ENCODE measurements around the gene P2RY6.

Gene P2RY6

DNA sequence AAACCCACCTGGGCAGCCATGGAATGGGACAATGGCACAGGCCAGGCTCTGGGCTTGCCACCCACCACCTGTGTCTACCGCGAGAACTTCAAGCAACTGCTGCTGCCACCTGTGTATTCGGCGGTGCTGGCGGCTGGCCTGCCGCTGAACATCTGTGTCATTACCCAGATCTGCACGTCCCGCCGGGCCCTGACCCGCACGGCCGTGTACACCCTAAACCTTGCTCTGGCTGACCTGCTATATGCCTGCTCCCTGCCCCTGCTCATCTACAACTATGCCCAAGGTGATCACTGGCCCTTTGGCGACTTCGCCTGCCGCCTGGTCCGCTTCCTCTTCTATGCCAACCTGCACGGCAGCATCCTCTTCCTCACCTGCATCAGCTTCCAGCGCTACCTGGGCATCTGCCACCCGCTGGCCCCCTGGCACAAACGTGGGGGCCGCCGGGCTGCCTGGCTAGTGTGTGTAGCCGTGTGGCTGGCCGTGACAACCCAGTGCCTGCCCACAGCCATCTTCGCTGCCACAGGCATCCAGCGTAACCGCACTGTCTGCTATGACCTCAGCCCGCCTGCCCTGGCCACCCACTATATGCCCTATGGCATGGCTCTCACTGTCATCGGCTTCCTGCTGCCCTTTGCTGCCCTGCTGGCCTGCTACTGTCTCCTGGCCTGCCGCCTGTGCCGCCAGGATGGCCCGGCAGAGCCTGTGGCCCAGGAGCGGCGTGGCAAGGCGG is 24.5 kb downstream of the P2RY6 start:
- DNase-seq (no peak), ATAC-seq (no peak)

DNA sequence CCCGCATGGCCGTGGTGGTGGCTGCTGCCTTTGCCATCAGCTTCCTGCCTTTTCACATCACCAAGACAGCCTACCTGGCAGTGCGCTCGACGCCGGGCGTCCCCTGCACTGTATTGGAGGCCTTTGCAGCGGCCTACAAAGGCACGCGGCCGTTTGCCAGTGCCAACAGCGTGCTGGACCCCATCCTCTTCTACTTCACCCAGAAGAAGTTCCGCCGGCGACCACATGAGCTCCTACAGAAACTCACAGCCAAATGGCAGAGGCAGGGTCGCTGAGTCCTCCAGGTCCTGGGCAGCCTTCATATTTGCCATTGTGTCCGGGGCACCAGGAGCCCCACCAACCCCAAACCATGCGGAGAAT is 25.1 kb downstream of the P2RY6 start:
- DNase-seq (no peak), ATAC-seq (no peak)

DNA sequence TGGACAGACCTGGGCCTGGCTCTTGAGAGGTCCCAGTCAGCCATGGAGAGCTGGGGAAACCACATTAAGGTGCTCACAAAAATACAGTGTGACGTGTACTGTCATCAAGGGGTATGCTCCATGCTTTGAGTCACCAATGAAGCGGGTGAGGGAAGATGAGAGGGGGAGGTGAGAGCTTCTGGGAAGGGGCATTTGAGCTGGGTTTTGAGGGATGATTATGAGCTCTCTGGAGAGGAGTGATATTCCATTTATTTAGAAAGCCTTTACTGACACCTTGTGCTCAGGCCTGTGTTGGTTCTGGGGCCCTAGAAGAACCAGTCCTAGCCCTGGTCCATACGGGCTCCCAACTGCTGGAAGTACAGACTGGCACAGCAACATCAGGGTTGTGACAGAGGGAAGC is 25.6 kb downstream of the P2RY6 start:
- DNase-seq: no peak
- no peak for ATAC-seq

DNA sequence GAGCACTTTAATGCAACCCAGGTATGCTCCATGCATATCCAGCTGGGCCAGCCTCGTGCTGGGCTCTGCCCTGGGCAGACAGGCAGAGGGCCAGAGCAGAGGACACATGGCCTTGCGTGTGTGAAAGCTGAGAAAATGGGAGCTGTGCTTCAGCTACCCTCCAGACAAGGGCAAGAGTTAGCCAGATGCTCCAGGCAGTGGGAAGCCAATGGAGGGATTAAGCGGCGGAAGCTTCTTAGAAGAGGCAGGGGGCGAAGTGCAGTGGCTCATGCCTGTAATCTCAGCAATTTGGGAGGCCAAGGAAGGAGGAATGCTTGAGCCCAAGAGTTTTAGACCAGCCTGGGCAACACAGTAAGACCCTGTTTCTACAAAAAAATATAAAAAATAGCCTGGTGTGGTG is 26.1 kb downstream of the P2RY6 start:
- ATAC-seq (no peak), DNase-seq (no peak)

DNA sequence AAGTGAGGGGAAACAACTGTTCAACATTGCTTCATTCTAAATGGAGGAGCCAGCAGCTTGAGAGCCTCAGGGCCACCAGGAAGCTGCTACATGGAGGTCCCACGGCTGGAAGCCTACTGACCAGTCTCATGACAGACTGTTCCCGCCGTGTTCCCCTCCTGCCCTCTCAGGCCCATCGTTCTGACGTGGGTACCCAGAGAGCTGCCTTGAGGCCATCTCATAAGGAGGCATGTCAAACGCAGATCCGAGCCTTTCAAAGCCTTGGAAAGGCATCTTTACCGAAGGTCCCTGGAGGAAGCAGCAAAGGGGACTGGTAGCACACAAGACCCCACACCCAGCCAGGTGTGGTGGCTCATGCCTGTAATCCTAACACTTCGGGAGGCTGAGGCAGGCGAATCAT is 27.6 kb downstream of the P2RY6 start:
- ATAC-seq (no peak), DNase-seq (no peak)

DNA sequence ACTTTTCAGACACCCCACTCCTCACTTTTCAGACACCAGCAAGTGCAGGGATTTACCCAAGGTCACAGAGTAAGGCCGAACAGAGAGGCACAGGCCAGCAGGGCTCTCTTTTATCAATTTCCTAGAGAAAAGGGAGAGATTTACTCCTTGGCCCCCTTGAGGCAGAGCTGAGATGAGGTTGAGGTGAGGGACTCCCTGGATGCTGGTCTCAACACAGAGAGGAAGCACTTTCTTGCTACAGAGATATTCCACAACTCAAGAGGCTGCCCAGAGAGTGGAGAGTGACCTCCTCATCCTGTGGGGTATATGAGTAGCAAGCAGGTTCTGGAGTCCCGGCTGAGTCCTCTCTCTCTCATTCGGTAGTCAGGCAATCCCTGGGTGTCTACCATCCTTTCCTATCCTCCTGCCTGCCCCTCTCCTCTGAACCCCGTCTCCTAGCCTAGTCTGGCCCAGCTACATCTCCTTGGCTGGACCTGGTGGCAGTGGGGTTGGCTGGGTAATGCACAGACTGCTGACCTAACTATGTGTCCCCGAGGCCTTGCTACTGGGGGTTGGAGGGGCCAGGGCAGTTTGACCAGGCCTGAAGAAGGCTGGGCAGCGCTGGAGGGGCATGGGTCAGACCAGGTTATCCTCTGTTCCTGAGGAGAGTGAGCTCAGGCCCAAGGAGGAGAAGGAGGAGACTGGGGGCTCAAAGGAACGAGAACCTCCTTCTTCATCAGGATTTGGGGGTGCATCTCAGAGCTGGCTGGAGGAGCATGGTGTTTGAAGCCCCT is 34.1 kb downstream of the P2RY6 start:
- ATAC-seq (no peak), DNase-seq (no peak)

DNA sequence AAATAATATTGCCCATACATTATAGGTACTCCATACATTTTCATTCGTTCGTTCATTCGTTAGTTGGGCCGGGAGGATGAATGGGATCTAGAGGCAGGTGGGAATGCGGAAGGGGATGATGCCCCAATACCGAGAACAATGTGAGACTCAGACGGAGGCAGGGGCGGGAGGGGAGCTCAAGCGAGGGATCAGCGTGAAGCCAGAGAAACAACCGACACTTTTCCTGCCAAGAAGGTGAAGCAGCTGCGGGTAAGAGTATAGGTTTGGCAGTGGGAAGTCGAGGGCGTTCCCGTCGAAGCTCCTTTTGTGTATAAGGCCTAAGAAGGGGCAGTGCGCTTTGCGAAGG is 34.8 kb downstream of the P2RY6 start:
- DNase-seq: no peak
- ATAC-seq: no peak

DNA sequence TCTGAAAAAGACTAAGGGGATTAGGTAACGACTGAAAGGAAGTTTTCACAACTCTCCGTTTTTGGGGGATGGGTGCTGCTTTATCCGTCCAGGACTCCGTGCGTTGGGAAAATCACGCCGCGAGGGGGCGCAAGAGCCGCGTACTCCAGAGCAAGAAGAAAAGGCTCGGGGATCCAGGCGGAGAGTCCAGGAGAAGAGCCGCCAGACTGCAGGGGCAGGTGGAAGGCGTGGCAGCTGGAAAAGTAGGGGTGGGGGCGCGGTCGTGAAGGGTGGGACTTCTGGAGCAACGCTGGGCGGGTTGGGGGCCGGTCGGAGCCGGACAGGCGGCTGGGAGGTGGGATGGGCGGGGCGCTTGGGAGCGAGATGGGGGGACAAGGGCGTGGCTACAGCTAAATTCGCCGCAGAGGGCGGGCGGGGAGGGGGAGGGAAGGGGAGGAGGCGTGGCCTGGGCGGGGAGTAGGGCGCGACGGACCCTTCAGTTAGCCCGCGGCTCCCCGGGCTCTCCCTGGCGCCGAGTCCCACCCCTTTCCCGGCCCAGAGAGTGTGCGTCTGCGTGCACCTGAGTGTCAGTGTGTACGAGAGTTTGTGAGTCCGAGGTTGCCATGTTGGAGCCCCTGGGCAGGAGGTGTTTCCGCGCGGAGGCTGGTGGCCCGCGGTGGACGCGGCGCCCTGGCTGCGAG is 35.3 kb downstream of the P2RY6 start:
- DNase-seq (peak; percentile 95), ATAC-seq (peak; percentile 73)

DNA sequence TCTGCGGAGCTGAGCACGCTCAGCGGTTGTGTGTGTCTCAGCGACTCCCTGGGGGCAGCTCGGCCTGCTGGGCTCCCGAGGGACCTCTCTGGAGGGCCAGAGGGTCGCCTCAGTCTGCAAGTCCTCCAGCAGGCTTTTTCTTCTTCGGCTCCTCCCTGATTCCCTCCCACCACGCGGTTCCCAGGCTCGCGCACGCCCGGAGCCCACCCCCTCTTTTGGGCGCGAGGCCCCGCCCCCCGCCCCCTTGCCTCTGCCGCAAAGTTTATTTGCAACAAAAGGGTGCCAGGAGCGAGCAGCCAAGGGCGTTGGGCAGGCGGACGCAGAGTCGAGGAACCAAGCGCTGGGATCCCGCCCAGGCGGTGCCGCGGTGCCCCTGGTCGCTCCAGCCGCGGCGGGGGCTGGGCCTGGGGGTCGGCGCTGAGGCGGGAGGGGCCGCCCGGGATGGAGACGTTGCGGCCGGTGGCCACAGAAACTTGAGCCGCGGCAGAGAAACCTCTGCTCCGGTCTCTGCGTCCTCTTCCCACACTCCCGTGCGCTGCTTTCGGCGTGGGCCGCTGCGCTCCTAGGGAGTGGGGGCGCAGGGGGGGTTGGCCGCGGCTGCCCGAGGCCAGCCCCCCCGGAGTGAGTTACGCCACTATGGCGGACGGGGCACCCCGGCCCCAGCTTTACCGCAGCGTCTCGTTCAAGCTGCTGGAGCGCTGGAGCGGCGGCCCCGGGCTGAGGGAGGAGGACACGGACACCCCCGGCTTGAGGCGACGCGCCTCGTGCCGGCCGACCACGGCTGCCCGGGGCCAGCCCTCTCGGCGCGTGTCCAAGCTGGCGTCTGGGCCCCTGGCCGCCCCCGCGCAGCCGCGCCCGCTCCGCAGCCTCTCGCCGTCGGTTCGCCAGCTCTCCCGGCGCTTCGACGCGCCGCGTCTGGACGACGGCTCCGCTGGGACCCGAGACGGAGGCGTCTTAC is 36.1 kb downstream of the P2RY6 start, which contains the start of gene ARHGEF17:
TSS of gene ARHGEF17 (plus strand) at position 274 of the 958 bp plus-strand sequence. CDS start at position 637, 363 bp downstream.
- DNase-seq (peak; percentile 44), ATAC-seq (no peak)

DNA sequence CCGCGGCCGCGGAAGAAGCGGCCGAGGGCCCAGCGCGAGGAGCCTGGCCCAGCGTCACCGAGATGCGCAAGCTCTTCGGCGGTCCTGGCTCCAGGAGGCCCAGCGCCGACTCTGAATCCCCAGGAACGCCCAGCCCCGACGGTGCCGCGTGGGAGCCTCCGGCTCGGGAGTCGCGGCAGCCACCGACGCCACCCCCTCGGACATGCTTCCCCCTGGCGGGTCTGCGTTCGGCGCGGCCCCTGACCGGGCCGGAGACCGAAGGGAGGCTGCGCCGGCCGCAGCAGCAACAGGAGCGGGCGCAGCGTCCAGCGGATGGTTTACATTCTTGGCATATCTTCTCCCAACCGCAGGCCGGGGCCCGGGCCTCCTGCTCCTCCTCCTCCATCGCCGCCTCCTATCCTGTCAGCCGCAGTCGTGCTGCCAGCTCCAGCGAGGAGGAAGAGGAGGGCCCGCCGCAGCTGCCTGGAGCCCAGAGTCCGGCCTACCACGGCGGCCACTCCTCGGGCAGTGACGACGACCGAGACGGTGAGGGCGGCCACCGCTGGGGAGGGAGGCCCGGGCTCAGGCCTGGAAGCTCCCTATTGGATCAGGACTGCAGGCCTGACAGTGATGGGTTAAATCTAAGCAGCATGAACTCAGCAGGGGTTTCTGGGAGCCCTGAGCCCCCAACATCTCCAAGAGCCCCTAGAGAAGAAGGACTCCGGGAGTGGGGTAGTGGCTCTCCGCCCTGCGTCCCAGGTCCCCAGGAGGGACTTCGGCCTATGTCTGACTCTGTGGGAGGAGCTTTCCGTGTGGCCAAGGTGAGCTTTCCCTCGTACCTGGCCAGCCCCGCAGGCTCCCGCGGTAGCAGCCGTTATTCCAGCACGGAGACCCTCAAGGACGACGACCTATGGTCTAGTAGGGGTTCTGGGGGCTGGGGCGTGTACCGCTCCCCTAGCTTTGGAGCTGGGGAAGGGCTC is 37.1 kb downstream of the P2RY6 start:
- ATAC-seq: no peak
- DNase-seq: no peak

DNA sequence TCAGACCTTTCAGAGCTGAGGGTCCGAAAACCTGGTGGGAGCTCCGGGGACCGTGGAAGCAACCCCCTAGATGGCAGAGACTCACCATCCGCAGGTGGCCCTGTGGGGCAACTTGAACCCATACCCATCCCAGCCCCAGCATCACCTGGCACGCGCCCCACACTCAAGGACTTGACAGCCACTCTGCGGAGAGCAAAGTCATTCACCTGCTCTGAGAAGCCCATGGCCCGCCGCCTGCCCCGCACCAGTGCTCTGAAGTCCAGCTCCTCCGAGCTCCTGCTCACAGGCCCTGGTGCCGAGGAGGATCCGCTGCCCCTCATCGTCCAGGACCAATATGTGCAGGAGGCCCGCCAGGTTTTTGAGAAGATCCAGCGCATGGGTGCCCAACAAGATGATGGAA is 37.9 kb downstream of the P2RY6 start:
- DNase-seq (no peak), ATAC-seq (no peak)

DNA sequence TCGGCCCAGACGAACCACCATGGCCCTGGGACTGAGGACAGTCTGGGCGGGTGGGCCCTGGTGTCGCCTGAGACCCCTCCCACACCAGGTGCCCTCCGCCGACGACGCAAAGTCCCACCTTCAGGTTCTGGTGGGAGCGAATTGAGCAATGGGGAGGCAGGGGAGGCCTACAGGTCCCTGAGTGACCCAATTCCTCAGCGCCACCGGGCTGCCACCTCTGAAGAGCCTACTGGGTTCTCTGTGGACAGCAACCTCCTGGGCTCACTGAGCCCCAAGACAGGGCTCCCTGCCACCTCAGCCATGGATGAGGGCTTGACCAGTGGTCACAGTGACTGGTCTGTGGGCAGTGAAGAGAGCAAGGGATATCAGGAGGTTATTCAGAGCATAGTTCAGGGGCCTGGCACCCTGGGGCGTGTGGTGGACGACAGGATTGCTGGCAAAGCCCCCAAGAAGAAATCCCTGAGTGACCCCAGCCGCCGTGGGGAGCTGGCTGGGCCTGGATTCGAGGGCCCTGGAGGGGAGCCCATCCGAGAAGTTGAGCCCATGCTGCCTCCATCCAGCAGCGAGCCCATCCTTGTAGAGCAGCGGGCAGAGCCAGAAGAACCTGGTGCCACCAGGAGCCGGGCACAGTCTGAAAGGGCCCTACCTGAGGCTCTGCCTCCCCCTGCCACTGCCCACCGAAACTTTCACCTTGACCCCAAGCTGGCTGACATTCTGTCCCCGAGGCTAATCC is 38.7 kb downstream of the P2RY6 start:
- DNase-seq: no peak
- ATAC-seq: no peak

DNA sequence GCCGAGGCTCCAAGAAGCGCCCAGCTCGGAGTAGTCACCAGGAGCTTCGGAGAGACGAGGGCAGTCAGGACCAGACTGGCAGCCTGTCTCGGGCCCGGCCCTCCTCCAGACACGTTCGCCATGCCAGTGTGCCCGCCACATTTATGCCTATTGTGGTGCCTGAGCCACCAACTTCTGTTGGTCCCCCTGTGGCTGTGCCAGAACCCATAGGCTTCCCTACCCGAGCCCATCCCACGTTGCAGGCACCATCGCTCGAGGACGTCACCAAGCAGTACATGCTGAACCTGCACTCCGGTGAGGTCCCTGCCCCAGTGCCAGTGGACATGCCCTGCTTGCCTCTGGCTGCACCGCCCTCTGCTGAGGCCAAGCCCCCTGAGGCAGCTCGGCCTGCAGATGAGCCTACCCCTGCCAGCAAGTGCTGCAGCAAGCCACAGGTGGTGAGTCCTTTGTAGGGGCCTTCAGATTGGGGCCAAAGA is 39.3 kb downstream of the P2RY6 start:
- ATAC-seq: no peak
- DNase-seq: no peak

DNA sequence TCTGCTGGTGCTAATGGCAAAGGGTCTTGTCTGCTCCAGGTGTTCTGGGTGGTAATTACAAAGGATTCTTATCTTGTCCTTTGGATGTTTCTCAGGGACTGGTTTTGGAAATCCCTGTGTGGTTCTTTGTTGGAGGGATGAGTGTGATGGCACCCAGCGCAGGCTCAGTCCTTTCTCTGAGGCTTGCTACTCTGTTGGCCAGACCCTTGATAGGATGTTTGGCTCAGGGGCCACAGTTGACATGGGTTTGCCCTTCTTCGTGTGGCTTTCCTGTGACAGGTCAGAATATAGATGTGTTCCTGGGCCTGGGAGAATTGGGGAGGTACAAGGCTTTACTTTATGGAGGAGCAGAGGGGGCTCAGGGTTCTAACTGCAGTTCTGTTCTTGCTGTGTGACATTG is 39.9 kb downstream of the P2RY6 start:
- no peak for ATAC-seq
- DNase-seq: no peak

DNA sequence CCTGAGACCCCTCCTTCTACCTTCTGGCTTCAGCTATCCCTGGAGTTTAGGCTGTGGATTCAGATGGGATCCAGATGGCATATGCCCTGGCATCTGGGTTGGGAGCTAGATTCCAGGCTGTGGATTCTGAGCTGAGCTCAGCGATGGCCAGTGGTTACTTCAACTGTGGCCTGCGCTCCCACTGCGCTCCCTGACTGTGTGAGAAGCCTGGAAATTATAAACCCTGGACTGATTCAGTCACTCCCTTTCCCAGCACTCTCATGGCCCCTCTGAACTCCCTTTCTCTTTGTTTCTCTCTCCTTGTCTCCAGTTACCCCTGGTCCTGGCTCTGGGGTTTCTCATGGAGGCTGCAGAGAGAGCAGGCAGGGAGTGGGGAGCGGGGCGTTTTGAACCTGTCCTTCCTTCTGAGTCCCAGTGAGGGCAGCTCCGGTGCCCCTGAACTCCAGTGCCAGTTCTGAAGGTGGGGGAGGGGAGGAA is 40.8 kb downstream of the P2RY6 start:
- DNase-seq (no peak), ATAC-seq (no peak)

DNA sequence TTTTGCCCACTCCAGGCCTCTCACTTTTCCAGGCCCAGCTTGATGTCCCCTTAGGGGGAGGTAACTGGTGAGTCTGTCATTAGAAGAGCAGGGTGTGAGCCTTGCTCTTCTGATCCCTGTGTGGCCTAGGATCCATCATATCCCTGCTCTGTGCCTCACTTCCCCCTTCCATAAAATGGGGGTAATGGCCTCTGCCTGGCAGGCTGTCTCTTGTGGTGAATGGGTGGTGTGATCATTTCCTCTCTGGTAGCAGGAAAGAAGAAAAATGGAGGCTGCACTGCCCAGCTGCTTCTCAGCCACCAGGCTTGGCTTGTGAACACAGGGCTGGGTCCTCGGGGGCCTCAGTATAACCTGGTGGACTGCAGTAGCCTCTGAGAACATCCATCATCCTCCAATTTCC is 41.5 kb downstream of the P2RY6 start:
- DNase-seq (no peak), ATAC-seq (no peak)

DNA sequence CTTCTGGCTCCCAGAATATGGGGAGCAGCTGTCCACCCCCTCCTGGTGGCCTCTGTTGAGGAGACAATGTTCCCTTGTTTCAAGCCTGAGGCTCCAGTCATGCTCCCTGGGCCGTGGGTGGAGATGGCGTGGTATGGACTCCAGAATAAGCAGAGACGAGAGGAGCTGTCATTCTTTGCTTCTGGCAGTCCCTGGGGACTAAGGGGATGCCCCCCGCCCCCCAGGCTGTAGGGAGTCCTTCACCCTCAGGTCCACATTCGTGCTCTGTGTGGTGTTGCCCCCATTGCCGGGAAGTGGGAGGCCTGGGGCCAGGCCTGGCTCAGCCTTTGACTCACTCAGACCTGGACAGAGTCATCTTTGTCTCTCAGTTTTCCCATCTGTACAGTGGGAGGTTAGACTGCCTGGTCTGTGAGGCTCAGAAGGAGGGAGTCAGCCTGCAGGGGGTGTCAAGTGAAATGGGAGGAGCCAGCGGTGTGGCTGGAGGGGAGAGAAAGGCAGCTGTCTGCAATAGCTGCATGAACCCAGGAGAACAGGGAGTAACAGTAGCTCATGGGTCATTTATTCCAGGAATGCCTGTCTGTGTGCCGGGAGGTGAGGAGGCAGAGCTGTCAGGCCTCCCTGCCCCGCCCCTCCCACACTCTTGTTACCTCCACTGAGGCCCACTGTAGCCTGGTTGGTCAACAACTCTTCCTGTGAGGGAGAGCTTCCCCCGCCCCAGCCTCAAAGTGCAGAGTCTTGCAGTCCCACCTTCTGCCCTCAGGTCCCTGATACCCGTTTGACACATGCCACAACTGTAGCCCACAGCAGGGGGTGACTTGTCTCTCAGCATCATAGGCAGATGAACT is 42.2 kb downstream of the P2RY6 start:
- DNase-seq (no peak), ATAC-seq (no peak)

DNA sequence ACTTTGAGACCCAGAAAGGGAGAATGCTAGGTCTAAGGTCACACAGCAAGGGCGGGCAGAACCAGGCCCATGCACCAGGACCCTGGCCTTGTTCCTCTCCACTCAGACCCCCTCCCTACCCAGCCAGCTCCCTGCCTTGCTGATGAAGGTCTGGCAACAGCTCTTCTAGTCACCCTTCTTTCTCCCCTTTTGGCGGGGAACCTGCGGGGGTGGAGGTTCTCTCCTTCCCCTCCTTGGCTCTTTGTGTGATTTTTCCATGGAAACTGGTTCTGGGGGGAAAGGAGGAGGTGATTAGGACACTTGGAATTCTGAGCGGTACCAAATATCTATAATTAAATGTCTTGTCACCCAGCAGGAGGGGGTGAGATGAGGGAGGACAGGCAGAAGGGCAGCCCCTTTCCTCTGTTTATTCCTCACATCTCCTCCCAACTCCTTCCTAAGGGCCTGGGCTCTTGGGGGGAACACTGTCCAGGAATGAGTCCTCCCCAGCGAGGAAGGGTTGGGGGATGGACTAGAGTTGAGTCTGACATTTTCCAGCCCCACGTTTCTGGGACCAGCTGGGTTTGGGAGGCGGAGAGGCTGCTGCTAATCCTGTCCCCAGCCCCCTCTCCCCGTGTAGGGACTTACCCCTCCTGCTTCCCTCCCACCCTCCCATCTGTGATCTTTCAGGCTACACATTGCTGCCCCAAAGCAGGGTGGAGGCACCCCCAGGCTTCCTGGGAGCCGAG is 43.3 kb downstream of the P2RY6 start:
- ATAC-seq (no peak), DNase-seq (no peak)

Measured in stimulated activated naive CD8-positive, alpha-beta T cell treated with anti-CD3 and anti-CD28 coated beads, Interleukin-15, Interleukin-2, amounts not matched to agents 100 U/mL and 50 U/mL, for 24 hours (primary cell).